22Rv1 (cell line): ENCODE results near the gene SRMS.

Experiments used
- H3K27ac ChIP-seq: fragments of 450-650 bp; 2 replicates; pipeline ENCODE4 v1.5.1; 2017
- ZFX ChIP-seq: fragments of 450-650 bp; IDR thresholded peaks from 2 replicates; pipeline ENCODE4 v1.6.1; 2017; ENCODE audit warnings: antibody characterized with exemption, borderline replicate concordance
- TF ChIP-seq, protein P1 (sequence below): fragments of 450-650 bp; IDR thresholded peaks from 2 replicates; pipeline ENCODE4 v1.5.1; 2017; ENCODE audit warnings: mild to moderate bottlenecking

SRMS gene

DNA sequence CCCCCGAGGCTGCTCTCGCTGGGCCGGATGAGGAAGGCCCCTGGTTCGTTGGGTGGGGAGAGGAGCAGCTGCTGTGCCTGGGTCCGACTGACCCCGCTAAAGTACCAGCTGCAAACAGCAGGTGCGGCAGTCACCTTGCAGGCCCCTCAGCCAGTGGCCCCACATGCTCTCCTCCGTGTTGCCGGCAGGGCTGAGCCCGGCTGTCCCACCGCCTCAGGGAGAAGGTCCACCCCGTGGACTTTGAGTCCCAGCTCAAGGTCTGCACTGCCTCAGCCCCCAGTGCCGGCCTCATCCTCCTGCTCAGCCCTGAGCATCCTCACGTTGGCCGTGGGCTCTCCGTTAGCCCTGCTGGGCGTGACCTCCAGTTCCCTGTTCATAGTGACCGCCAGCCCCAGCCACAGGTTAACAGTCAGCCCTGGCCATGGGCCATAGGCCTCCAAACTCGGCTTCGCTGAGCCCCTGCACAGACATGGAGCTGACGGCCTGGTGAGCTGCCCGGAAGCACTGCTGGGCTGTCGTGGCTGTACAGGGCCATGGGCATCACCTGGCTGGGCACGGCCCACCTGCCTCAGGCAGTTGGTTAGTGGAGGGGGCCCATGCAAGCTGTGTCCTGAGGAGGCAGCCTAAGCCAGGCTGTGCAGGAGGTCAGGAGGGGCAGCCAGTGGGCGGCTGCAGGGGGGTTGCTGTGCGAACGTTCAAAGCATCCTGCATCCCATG lies 3.1 kb downstream of the SRMS start:
- TF ChIP-seq, protein P1, sequence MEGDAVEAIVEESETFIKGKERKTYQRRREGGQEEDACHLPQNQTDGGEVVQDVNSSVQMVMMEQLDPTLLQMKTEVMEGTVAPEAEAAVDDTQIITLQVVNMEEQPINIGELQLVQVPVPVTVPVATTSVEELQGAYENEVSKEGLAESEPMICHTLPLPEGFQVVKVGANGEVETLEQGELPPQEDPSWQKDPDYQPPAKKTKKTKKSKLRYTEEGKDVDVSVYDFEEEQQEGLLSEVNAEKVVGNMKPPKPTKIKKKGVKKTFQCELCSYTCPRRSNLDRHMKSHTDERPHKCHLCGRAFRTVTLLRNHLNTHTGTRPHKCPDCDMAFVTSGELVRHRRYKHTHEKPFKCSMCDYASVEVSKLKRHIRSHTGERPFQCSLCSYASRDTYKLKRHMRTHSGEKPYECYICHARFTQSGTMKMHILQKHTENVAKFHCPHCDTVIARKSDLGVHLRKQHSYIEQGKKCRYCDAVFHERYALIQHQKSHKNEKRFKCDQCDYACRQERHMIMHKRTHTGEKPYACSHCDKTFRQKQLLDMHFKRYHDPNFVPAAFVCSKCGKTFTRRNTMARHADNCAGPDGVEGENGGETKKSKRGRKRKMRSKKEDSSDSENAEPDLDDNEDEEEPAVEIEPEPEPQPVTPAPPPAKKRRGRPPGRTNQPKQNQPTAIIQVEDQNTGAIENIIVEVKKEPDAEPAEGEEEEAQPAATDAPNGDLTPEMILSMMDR = no peak
- no peak for TF ChIP-seq ZFX

DNA sequence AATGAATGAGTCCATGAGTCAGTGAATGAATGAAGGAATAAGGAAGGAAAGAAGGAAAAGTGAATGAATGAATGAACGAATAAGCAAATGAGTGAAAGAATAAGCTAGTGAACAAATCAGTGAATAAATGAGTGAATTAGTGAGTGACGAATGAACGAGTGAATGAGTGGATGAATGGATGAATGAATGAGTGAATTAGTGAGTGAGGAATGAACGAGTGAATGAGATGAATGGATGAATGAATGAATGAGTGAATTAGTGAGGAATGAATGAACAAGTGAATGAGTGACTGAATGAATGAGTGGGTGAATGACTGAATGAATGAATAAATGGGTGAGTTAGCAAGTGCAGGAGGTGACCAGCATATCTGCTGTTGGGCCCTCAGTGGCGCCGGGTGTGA lies 3.8 kb downstream of the SRMS start:
- H3K27ac ChIP-seq = no peak overlapping the region
- TF ChIP-seq ZFX = no peak
- TF ChIP-seq, protein P1 = no peak

More for the DNA sequence above, 3.1 kb downstream of the SRMS start:
- H3K27ac ChIP-seq = no peak overlapping the region

DNA sequence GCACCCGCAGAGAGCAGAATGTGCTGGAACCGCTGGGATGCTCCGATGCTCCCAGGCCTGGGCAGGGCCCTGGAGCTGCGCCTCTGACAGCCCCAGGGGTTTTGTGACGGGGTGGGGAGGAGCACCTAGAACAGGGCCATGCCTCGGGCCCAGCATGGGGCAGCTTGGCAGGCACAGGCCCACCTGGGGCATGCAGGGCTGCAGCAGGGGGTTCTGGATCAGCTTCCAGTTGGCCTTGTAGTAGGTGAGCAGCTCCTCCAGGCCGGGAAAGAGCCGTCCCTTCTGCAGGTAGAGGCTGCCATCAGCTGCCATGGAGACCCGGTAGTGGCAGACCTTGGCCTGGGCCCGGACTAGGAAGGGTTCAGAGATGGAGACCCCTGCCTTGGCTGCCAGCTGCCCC lies 4.4 kb downstream of the SRMS start:
- peak overlapping the region; percentile 66; the same call in 1 of the 2 replicates for H3K27ac ChIP-seq
- no peak for TF ChIP-seq ZFX
- TF ChIP-seq, protein P1 = no peak

DNA sequence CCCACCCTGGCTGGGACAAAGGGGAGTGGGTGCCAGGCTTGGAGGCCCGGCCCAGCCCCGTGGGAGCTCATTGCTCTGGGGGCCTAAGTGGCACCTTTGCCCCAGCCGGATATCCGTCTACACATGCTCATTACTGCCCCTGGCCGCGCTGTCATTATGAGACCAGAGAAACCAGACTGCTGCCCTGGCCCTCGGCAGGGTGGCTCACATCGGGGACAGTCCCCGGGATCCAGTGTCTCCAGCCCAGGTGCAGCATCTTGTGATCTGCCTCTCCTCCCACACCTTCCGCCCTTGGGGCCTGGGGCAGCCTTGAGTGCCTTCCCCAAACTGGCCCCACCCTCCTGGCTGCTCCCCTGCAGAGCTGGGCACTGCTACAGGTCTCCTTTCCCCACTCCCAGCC lies 4.9 kb downstream of the SRMS start:
- H3K27ac ChIP-seq = peak overlapping the region; percentile 66
- TF ChIP-seq, protein P1 = no peak
- TF ChIP-seq ZFX = no peak

DNA sequence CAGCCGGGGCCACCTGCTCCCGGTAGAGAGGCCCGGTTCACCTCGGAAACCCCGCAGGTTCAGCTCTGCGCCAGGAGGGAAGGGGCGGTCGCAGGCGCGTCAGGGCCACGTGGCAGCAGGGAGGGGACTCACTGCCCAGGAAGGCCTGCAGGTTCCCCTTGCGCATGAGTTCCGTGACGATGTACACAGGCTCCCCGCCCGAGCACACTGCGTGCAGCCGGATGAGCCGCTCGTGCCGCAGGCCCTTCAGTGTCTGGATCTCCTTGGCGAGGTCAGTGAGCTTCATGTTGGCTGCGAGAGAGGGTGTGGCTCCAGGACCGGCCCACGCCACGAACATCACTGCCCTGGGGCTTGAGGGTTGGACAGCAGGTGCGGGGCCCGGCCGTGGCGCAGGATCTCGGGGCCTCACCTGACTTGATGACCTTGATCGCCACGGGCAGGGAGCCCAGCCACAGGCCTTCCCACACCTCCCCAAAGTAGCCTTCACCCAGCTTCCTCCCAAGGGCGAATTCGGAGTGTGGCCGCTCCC lies 5.5 kb downstream of the SRMS start:
- peak overlapping the region; percentile 66 for H3K27ac ChIP-seq
- TF ChIP-seq, protein P1 = no peak
- TF ChIP-seq ZFX = no peak

DNA sequence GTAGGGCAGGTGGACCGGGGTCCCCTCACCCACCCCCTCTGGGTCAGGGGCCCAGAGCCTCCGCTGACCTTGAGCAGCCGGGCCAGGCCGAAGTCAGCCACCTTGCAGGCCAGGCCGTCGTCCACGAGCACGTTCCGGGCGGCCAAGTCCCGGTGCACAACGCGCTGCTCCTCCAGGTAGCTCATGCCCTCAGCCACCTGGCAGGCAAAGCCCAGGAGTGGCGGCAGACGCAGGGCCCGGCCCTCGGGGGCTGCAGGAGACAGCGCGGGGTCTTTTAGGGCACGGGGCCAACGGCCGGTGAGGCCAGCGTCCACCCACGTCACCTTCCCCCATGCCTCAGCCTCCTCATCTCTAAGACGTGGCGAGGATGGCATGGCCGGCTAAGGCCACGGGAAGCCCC lies 6.2 kb downstream of the SRMS start:
- no peak for TF ChIP-seq ZFX
- TF ChIP-seq, protein P1 = no peak
- peak overlapping the region; percentile 66 for H3K27ac ChIP-seq

DNA sequence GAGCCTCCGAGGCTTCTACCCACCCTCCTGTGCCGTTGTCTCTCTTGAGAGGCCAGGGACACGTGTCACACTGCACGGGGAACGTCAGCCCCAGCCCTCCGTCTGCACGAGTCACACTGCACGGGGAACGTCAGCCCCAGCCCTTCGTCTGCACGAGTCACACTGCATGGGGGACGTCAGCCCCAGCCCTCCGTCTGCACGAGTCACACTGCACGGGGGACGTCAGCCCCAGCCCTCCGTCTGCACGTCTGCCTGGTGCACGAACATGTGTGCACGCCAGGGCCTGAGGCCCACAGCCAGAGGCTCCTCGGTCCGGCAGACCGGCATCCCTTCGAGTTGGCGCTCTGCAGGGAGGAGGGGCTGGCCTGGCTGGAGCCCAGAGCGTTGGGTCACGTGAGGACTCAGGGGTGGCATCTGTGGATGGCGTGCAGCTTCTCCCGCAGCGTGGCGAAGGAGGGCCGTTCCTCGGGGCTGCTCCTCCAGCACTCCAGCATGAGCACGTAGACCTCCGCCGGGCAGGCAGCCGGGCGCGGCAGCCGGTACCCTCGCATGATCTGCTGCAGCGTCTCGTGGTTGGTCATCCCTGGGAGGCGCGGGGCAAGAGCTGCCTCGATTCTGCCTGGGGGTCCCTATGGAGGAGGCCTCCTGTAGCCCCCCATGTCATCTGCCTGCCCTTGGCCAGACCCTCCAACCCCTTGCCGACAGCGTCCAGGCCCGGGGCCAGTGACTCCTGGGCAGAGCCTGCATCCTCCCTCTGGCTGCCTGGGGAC lies 6.9 kb downstream of the SRMS start:
- no peak overlapping the region for H3K27ac ChIP-seq
- TF ChIP-seq, protein P1 = no peak
- TF ChIP-seq ZFX = no peak
